ENCODE data around the gene ZFP90.
"Not testable (repeated sequence)": the region's sequence is repeated elsewhere in the genome, so short reads cannot be mapped to it uniquely, and the experiment has no call there.

The ZFP90 gene

GRCh38 chr16:68538880-68539701 lies at the start of gene ZFP90:
ZFP90 (plus strand) TSS chr16:68539291; CDS start chr16:68539793, 502 bp downstream.
- DNase-seq (ENCODE audit: low spot score), result peak; percentile 99

- DNase-seq (ENCODE audit: low spot score), result no peak
Measured at GRCh38 chr16:68490358-68490757, 48.7 kb upstream of the ZFP90 start.

- no peak for DNase-seq (ENCODE audit: low spot score)
Measured at GRCh38 chr16:68490829-68491575, 48.1 kb upstream of the ZFP90 start.

- DNase-seq (ENCODE audit: low spot score), result no peak
Measured at GRCh38 chr16:68491576-68491950, 47.5 kb upstream of the ZFP90 start.

- DNase-seq (ENCODE audit: low spot score), result no peak
Measured at GRCh38 chr16:68492151-68492542, 46.9 kb upstream of the ZFP90 start.

GRCh38 chr16:68492543-68493411 lies 46.3 kb upstream of the ZFP90 start:
- DNase-seq (ENCODE audit: low spot score), result no peak

GRCh38 chr16:68493412-68494070 lies 45.5 kb upstream of the ZFP90 start:
- DNase-seq (ENCODE audit: low spot score), result no peak

- not testable (repeated sequence) for DNase-seq (ENCODE audit: low spot score)
Measured at GRCh38 chr16:68494261-68494660, 44.8 kb upstream of the ZFP90 start.

GRCh38 chr16:68496689-68497088 lies 42.4 kb upstream of the ZFP90 start:
- no peak for DNase-seq (ENCODE audit: low spot score)

- no peak for DNase-seq (ENCODE audit: low spot score)
Measured at GRCh38 chr16:68499006-68499405, 40.1 kb upstream of the ZFP90 start.

- no peak for DNase-seq (ENCODE audit: low spot score)
Measured at GRCh38 chr16:68503334-68503733, 35.8 kb upstream of the ZFP90 start.

GRCh38 chr16:68504066-68504465 lies 35.0 kb upstream of the ZFP90 start:
- no peak for DNase-seq (ENCODE audit: low spot score)

GRCh38 chr16:68506331-68507053 lies 32.6 kb upstream of the ZFP90 start:
- no peak for DNase-seq (ENCODE audit: low spot score)

- no peak for DNase-seq (ENCODE audit: low spot score)
Measured at GRCh38 chr16:68508013-68508412, 31.1 kb upstream of the ZFP90 start.

GRCh38 chr16:68508641-68509240 lies 30.4 kb upstream of the ZFP90 start:
- DNase-seq (ENCODE audit: low spot score), result no peak

GRCh38 chr16:68509381-68509780 lies 29.7 kb upstream of the ZFP90 start:
- no peak for DNase-seq (ENCODE audit: low spot score)

GRCh38 chr16:68510775-68511174 lies 28.3 kb upstream of the ZFP90 start:
- DNase-seq (ENCODE audit: low spot score), result no peak

- DNase-seq (ENCODE audit: low spot score), result no peak
Measured at GRCh38 chr16:68512183-68512582, 26.9 kb upstream of the ZFP90 start.

GRCh38 chr16:68512742-68513141 lies 26.3 kb upstream of the ZFP90 start:
- no peak for DNase-seq (ENCODE audit: low spot score)

- DNase-seq (ENCODE audit: low spot score), result no peak
Measured at GRCh38 chr16:68514511-68514910, 24.6 kb upstream of the ZFP90 start.

Data from HuH-7 (cell line).